Measurements from ENCODE around the gene SSX2.
"Not testable (repeated sequence)": the region's sequence is repeated elsewhere in the genome, so short reads cannot be mapped to it uniquely, and the experiment has no call there.

GRCh38 chrX:52707078-52707477 is at the start of gene SSX2:
- TF ChIP-seq CTCF, POLR2A (IDR thresholded peaks at IDR 0.05): not testable (repeated sequence)

All from stomach (tissue), 4 donors.